COLO829 (cell line): ENCODE measurements around the gene GPR142.

Experiments
- DNase-seq: peaks from one replicate; pipeline ENCODE4 v3.0.0; 2012; ENCODE audit warnings: low spot score

Gene GPR142

GRCh38 chr17:74369665-74370490 is 2.6 kb downstream of the GPR142 start:
- DNase-seq, result no peak

- no peak for DNase-seq
Measured at GRCh38 chr17:74371653-74372147, 4.4 kb downstream of the GPR142 start.

GRCh38 chr17:74372426-74372825 is 5.1 kb downstream of the GPR142 start:
- no peak for DNase-seq

GRCh38 chr17:74373838-74374606 is 6.7 kb downstream of the GPR142 start:
- no peak for DNase-seq

GRCh38 chr17:74374858-74375257 is 7.6 kb downstream of the GPR142 start:
- DNase-seq, result no peak

GRCh38 chr17:74379495-74380085 is 12.3 kb downstream of the GPR142 start:
- peak; percentile 78 for DNase-seq

- DNase-seq, result no peak
Measured at GRCh38 chr17:74380086-74380958, 13.0 kb downstream of the GPR142 start.

GRCh38 chr17:74380959-74381808 is 13.9 kb downstream of the GPR142 start:
- no peak for DNase-seq

GRCh38 chr17:74383141-74383540 is 15.8 kb downstream of the GPR142 start:
- DNase-seq, result no peak

GRCh38 chr17:74385201-74385600 is 17.9 kb downstream of the GPR142 start:
- DNase-seq, result no peak

GRCh38 chr17:74386386-74386785 is 19.1 kb downstream of the GPR142 start:
- no peak for DNase-seq

GRCh38 chr17:74387365-74388218 is 20.3 kb downstream of the GPR142 start:
- no peak for DNase-seq

GRCh38 chr17:74389084-74389753 is 21.9 kb downstream of the GPR142 start:
- no peak for DNase-seq

GRCh38 chr17:74389937-74390679 is 22.8 kb downstream of the GPR142 start:
- DNase-seq, result no peak

- no peak for DNase-seq
Measured at GRCh38 chr17:74390680-74391653, 23.7 kb downstream of the GPR142 start.

- DNase-seq, result no peak
Measured at GRCh38 chr17:74391771-74392170, 24.5 kb downstream of the GPR142 start.

GRCh38 chr17:74392848-74393247 is 25.5 kb downstream of the GPR142 start:
- DNase-seq, result no peak
